ENCODE data around the gene MYLIP.
A peak's percentile ranks its signal among the peaks of the same experiment; 100 is the strongest.

MYLIP gene

DNA sequence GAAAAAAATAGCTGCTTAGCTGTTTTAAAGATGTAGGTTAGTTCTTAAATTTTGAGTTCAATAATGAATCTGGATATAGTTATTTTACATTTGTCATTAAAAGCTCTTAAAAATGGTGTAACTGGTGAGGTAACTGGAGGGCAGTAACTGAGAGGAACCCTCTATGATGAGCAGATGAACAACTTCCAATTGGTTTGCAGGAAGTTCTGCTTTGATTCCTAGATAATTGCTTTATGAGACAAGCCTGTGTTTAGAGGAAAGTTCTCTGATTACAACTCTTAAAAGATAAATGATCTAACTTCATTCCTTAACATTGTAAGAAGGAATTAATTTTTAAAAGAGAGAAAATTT is 8.5 kb downstream of the MYLIP start:
- H3K9me3 ChIP-seq (ENCODE audit: control insufficient read depth in 2 of 2, low read length in 2 of 2) = no peaks in the 10 kb centered on the region
- H3K27me3 ChIP-seq (ENCODE audit: control insufficient read depth in 2 of 2, insufficient read depth in 2 of 2, low read length in 2 of 2) = no peaks in the 10 kb centered on the region
- peaks cover 22 to 27% of the 10 kb centered on the region in 2 donors for H3K36me3 ChIP-seq (ENCODE audit: control insufficient read depth in 2 of 2, insufficient read depth in 2 of 2, low read length in 2 of 2)
- H3K9ac ChIP-seq (ENCODE audit: low read depth in 1 of 2, low read length in 2 of 2) = no peak overlapping the region
- H3K4me3 ChIP-seq (ENCODE audit: low read length in 2 of 2) = no peak overlapping the region
- peaks cover 46 to 56% of the 10 kb centered on the region in 2 donors for H3K4me1 ChIP-seq (ENCODE audit: control insufficient read depth in 2 of 2, insufficient read depth in 2 of 2, low read length in 2 of 2)
- peak overlapping the region in 1 of 2 donors; percentile 43 for H3K27ac ChIP-seq (ENCODE audit: low read depth in 2 of 2, low read length in 2 of 2)

- no peak overlapping the region for H3K4me3 ChIP-seq (ENCODE audit: low read length in 2 of 2)
- peaks cover 35 to 44% of the 10 kb centered on the region in 2 donors for H3K36me3 ChIP-seq (ENCODE audit: control insufficient read depth in 2 of 2, insufficient read depth in 2 of 2, low read length in 2 of 2)
- H3K9me3 ChIP-seq (ENCODE audit: control insufficient read depth in 2 of 2, low read length in 2 of 2) = no peaks in the 10 kb centered on the region
- peaks cover 33 to 41% of the 10 kb centered on the region in 2 donors for H3K4me1 ChIP-seq (ENCODE audit: control insufficient read depth in 2 of 2, insufficient read depth in 2 of 2, low read length in 2 of 2)
- no peak overlapping the region for H3K27ac ChIP-seq (ENCODE audit: low read depth in 2 of 2, low read length in 2 of 2)
- no peaks in the 10 kb centered on the region for H3K27me3 ChIP-seq (ENCODE audit: control insufficient read depth in 2 of 2, insufficient read depth in 2 of 2, low read length in 2 of 2)
- H3K9ac ChIP-seq (ENCODE audit: low read depth in 1 of 2, low read length in 2 of 2) = no peak overlapping the region
These were observed 10.7 kb downstream of the MYLIP start for GRCh38 chr6:16139556-16139955.

- H3K27ac ChIP-seq (ENCODE audit: low read depth in 2 of 2, low read length in 2 of 2) = no peak overlapping the region
- H3K4me1 ChIP-seq (ENCODE audit: control insufficient read depth in 2 of 2, insufficient read depth in 2 of 2, low read length in 2 of 2) = peaks cover 25 to 36% of the 10 kb centered on the region in 2 donors
- H3K4me3 ChIP-seq (ENCODE audit: low read length in 2 of 2) = no peak overlapping the region
- H3K9me3 ChIP-seq (ENCODE audit: control insufficient read depth in 2 of 2, low read length in 2 of 2) = no peaks in the 10 kb centered on the region
- H3K27me3 ChIP-seq (ENCODE audit: control insufficient read depth in 2 of 2, insufficient read depth in 2 of 2, low read length in 2 of 2) = no peaks in the 10 kb centered on the region
- peaks cover 46 to 53% of the 10 kb centered on the region in 2 donors for H3K36me3 ChIP-seq (ENCODE audit: control insufficient read depth in 2 of 2, insufficient read depth in 2 of 2, low read length in 2 of 2)
- no peak overlapping the region for H3K9ac ChIP-seq (ENCODE audit: low read depth in 1 of 2, low read length in 2 of 2)
These were observed 11.7 kb downstream of the MYLIP start for GRCh38 chr6:16140607-16141006.

GRCh38 chr6:16141514-16141913 is 12.6 kb downstream of the MYLIP start:
- peaks cover 25 to 33% of the 10 kb centered on the region in 2 donors for H3K4me1 ChIP-seq (ENCODE audit: control insufficient read depth in 2 of 2, insufficient read depth in 2 of 2, low read length in 2 of 2)
- no peaks in the 10 kb centered on the region for H3K9me3 ChIP-seq (ENCODE audit: control insufficient read depth in 2 of 2, low read length in 2 of 2)
- H3K9ac ChIP-seq (ENCODE audit: low read depth in 1 of 2, low read length in 2 of 2) = no peak overlapping the region
- no peak overlapping the region for H3K27ac ChIP-seq (ENCODE audit: low read depth in 2 of 2, low read length in 2 of 2)
- H3K27me3 ChIP-seq (ENCODE audit: control insufficient read depth in 2 of 2, insufficient read depth in 2 of 2, low read length in 2 of 2) = no peaks in the 10 kb centered on the region
- H3K4me3 ChIP-seq (ENCODE audit: low read length in 2 of 2) = no peak overlapping the region
- peaks cover 55 to 62% of the 10 kb centered on the region in 2 donors for H3K36me3 ChIP-seq (ENCODE audit: control insufficient read depth in 2 of 2, insufficient read depth in 2 of 2, low read length in 2 of 2)

GRCh38 chr6:16145038-16145437 is 16.2 kb downstream of the MYLIP start:
- Histone ChIP-seq H3K27ac (ENCODE audit: low read depth in 2 of 2, low read length in 2 of 2) (no peak overlapping the region), H3K4me3 (ENCODE audit: low read length in 2 of 2) (no peak overlapping the region), H3K27me3 (ENCODE audit: control insufficient read depth in 2 of 2, insufficient read depth in 2 of 2, low read length in 2 of 2) (no peaks in the 10 kb centered on the region), H3K9me3 (ENCODE audit: control insufficient read depth in 2 of 2, low read length in 2 of 2) (no peaks in the 10 kb centered on the region), H3K4me1 (ENCODE audit: control insufficient read depth in 2 of 2, insufficient read depth in 2 of 2, low read length in 2 of 2) (peaks cover 7 to 15% of the 10 kb centered on the region in 2 donors), H3K9ac (ENCODE audit: low read depth in 1 of 2, low read length in 2 of 2) (no peak overlapping the region), H3K36me3 (ENCODE audit: control insufficient read depth in 2 of 2, insufficient read depth in 2 of 2, low read length in 2 of 2) (peaks cover 77 to 79% of the 10 kb centered on the region in 2 donors)

- Histone ChIP-seq H3K27me3 (ENCODE audit: control insufficient read depth in 2 of 2, insufficient read depth in 2 of 2, low read length in 2 of 2) (no peaks in the 10 kb centered on the region), H3K9ac (ENCODE audit: low read depth in 1 of 2, low read length in 2 of 2) (no peak overlapping the region), H3K27ac (ENCODE audit: low read depth in 2 of 2, low read length in 2 of 2) (no peak overlapping the region), H3K9me3 (ENCODE audit: control insufficient read depth in 2 of 2, low read length in 2 of 2) (no peaks in the 10 kb centered on the region), H3K4me3 (ENCODE audit: low read length in 2 of 2) (no peak overlapping the region), H3K36me3 (ENCODE audit: control insufficient read depth in 2 of 2, insufficient read depth in 2 of 2, low read length in 2 of 2) (peaks cover 80 to 84% of the 10 kb centered on the region in 2 donors), H3K4me1 (ENCODE audit: control insufficient read depth in 2 of 2, insufficient read depth in 2 of 2, low read length in 2 of 2) (peaks cover 7 to 15% of the 10 kb centered on the region in 2 donors)
These were observed 17.1 kb downstream of the MYLIP start for GRCh38 chr6:16146028-16146427.

DNA sequence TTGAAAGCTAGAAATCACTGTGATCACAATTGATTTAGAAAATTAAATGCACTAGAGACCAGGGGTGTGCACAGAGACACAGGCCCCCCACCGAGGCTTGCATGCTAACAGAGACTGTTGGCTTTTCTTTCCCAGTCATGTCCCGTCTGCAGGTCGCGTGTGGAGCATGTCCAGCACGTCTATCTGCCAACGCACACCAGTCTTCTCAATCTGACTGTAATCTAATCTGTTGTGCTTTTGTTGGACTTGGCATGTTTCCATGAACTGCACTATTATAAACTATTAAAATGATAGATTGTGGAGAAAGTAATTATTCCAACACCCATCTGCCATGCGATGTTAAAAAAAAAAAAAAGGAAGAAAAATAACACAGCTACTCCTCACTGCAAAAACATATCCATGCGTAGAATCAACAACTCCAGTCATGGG is 17.7 kb downstream of the MYLIP start:
- Histone ChIP-seq H3K4me3 (ENCODE audit: low read length in 2 of 2) (no peak overlapping the region), H3K9ac (ENCODE audit: low read depth in 1 of 2, low read length in 2 of 2) (no peak overlapping the region), H3K36me3 (ENCODE audit: control insufficient read depth in 2 of 2, insufficient read depth in 2 of 2, low read length in 2 of 2) (peaks cover 80 to 85% of the 10 kb centered on the region in 2 donors)

GRCh38 chr6:16148498-16148897 is 19.6 kb downstream of the MYLIP start:
- Histone ChIP-seq H3K4me1 (ENCODE audit: control insufficient read depth in 2 of 2, insufficient read depth in 2 of 2, low read length in 2 of 2) (peaks cover 7 to 15% of the 10 kb centered on the region in 2 donors), H3K27ac (ENCODE audit: low read depth in 2 of 2, low read length in 2 of 2) (no peak overlapping the region), H3K4me3 (ENCODE audit: low read length in 2 of 2) (no peak overlapping the region), H3K9me3 (ENCODE audit: control insufficient read depth in 2 of 2, low read length in 2 of 2) (no peaks in the 10 kb centered on the region), H3K27me3 (ENCODE audit: control insufficient read depth in 2 of 2, insufficient read depth in 2 of 2, low read length in 2 of 2) (no peaks in the 10 kb centered on the region), H3K9ac (ENCODE audit: low read depth in 1 of 2, low read length in 2 of 2) (no peak overlapping the region), H3K36me3 (ENCODE audit: control insufficient read depth in 2 of 2, insufficient read depth in 2 of 2, low read length in 2 of 2) (peaks cover 68 to 81% of the 10 kb centered on the region in 2 donors)

More for the DNA sequence above, 17.7 kb downstream of the MYLIP start:
- peaks cover 7 to 15% of the 10 kb centered on the region in 2 donors for H3K4me1 ChIP-seq (ENCODE audit: control insufficient read depth in 2 of 2, insufficient read depth in 2 of 2, low read length in 2 of 2)
- no peak overlapping the region for H3K27ac ChIP-seq (ENCODE audit: low read depth in 2 of 2, low read length in 2 of 2)
- H3K9me3 ChIP-seq (ENCODE audit: control insufficient read depth in 2 of 2, low read length in 2 of 2) = no peaks in the 10 kb centered on the region
- H3K27me3 ChIP-seq (ENCODE audit: control insufficient read depth in 2 of 2, insufficient read depth in 2 of 2, low read length in 2 of 2) = no peaks in the 10 kb centered on the region

DNA sequence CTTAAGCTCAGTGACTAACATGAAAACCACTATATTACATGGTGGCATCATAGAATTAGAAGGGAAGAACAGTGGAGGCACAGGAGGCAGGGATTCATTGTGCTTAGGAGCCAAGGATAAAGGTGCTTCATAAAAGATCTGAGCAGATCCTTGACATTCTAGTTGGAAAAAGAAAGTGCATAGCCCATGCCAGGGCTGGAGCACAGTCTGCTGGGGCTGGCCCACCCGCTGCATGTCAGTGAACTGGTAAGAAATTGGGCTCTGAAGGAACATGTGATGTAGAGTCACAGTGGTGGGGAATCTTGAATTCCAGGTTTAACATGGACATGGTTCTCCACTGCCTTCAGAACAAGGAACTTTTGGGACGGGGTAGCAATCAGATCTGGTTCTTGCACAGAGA is 20.4 kb downstream of the MYLIP start:
- no peak overlapping the region for H3K9ac ChIP-seq (ENCODE audit: low read depth in 1 of 2, low read length in 2 of 2)
- H3K36me3 ChIP-seq (ENCODE audit: control insufficient read depth in 2 of 2, insufficient read depth in 2 of 2, low read length in 2 of 2) = peaks cover 62 to 76% of the 10 kb centered on the region in 2 donors
- H3K9me3 ChIP-seq (ENCODE audit: control insufficient read depth in 2 of 2, low read length in 2 of 2) = no peaks in the 10 kb centered on the region
- peaks cover 7 to 15% of the 10 kb centered on the region in 2 donors for H3K4me1 ChIP-seq (ENCODE audit: control insufficient read depth in 2 of 2, insufficient read depth in 2 of 2, low read length in 2 of 2)
- H3K4me3 ChIP-seq (ENCODE audit: low read length in 2 of 2) = no peak overlapping the region
- no peaks in the 10 kb centered on the region for H3K27me3 ChIP-seq (ENCODE audit: control insufficient read depth in 2 of 2, insufficient read depth in 2 of 2, low read length in 2 of 2)
- no peak overlapping the region for H3K27ac ChIP-seq (ENCODE audit: low read depth in 2 of 2, low read length in 2 of 2)

DNA sequence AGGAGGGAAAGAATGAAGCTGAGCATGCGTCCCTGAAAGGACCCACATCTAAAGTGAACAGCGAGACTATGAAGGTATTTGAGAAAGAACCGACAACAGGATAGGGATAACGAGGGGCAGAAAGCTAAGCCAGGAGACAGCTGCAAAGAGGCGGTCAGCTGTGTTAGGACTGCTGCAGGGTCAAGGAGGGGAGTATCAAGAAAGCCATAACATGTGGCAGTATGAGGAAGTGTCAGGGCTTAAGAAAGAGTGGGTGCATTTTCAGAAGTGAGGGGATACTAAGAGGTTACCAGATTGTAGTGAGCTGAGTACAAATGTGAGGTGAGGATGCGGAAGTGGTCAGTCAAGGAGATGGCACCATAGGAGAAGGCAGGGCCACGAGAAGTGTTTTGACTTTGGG is 21.2 kb downstream of the MYLIP start:
- H3K36me3 ChIP-seq (ENCODE audit: control insufficient read depth in 2 of 2, insufficient read depth in 2 of 2, low read length in 2 of 2) = peaks cover 56 to 72% of the 10 kb centered on the region in 2 donors
- no peak overlapping the region for H3K27ac ChIP-seq (ENCODE audit: low read depth in 2 of 2, low read length in 2 of 2)
- no peaks in the 10 kb centered on the region for H3K9me3 ChIP-seq (ENCODE audit: control insufficient read depth in 2 of 2, low read length in 2 of 2)
- no peak overlapping the region for H3K4me3 ChIP-seq (ENCODE audit: low read length in 2 of 2)
- no peaks in the 10 kb centered on the region for H3K27me3 ChIP-seq (ENCODE audit: control insufficient read depth in 2 of 2, insufficient read depth in 2 of 2, low read length in 2 of 2)
- no peak overlapping the region for H3K9ac ChIP-seq (ENCODE audit: low read depth in 1 of 2, low read length in 2 of 2)
- H3K4me1 ChIP-seq (ENCODE audit: control insufficient read depth in 2 of 2, insufficient read depth in 2 of 2, low read length in 2 of 2) = peaks cover 7 to 15% of the 10 kb centered on the region in 2 donors

Measured in mucosa of rectum (tissue), 2 donors.